ENCODE results near the gene DPP7.

Gene DPP7

DNA sequence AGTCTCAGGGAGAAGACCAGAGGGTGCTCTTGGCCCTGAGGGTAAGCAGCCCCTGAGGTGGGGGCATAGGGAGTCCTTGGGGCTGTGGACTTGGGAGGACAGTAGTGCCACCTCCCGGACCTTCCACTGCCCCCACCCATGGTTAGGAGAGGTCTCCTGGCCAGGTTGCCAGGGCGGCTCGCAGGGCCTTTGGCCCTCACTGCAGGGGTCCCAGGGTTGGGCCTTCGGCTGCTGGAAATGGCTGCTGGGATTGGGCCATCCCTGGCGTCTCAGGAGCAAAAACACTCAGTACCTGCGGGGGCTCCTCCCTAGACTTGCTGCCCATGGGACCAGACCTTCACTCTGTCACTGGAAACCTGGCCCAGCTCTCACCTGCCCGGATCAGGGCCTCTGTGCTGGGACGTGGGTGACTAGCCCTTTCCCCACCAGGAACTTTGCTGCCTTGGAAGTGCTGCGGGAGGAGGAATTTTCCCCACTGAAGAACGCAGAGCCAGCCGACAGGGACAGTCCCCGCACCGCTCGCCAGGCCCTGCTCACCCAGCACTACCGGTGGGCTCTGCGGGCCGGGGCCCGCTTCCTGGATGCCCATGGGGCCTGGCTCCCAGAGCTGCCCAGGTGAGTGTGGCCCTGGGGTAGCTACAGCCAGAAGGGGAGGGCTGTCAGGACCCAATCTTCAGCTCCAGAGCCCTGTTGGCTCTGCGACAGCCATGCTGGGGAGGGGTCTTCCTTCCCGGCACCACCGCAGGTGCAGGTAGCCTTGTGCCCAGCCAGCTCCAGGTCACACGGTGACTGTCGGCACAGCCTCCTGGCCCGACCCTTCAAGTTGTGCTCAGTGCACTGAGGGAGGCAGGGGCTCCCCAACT is 34.0 kb downstream of the DPP7 start:
- H3K9me3 Mint-ChIP-seq: no peaks in the 10 kb centered on the region
- no peak overlapping the region for H3K27ac Mint-ChIP-seq (ENCODE audit: low read depth)
- DNase-seq (ENCODE audit: low spot score in 2 of 2): no peak
- H3K4me1 Mint-ChIP-seq: peaks cover 1% of the 10 kb centered on the region
- no peak for ATAC-seq (replicated peaks; ENCODE audit: extremely low read depth, poor library complexity, severe bottlenecking)
- no peaks in the 10 kb centered on the region for H3K27me3 Mint-ChIP-seq
- peaks cover 11% of the 10 kb centered on the region for H3K36me3 Mint-ChIP-seq (ENCODE audit: insufficient read depth)
- no peak overlapping the region for H3K4me3 Mint-ChIP-seq

GRCh38 chr9:137079401-137079787 is 35.1 kb downstream of the DPP7 start:
- ATAC-seq (replicated peaks; ENCODE audit: extremely low read depth, poor library complexity, severe bottlenecking) (no peak), DNase-seq (ENCODE audit: low spot score in 2 of 2) (no peak)
- peaks cover 10% of the 10 kb centered on the region for H3K36me3 Mint-ChIP-seq (ENCODE audit: insufficient read depth)
- no peaks in the 10 kb centered on the region for H3K4me1 Mint-ChIP-seq
- no peak overlapping the region for H3K27ac Mint-ChIP-seq (ENCODE audit: low read depth)
- H3K4me3 Mint-ChIP-seq: peak overlapping the region; percentile 44
- H3K27me3 Mint-ChIP-seq: no peaks in the 10 kb centered on the region
- no peaks in the 10 kb centered on the region for H3K9me3 Mint-ChIP-seq

- Mint-ChIP-seq H3K27me3 (no peaks in the 10 kb centered on the region), H3K4me1 (no peaks in the 10 kb centered on the region), H3K9me3 (no peaks in the 10 kb centered on the region), H3K4me3 (peak overlapping the region; percentile 71), H3K27ac (ENCODE audit: low read depth) (no peak overlapping the region), H3K36me3 (ENCODE audit: insufficient read depth) (peaks cover 8% of the 10 kb centered on the region)
- ATAC-seq (replicated peaks; ENCODE audit: extremely low read depth, poor library complexity, severe bottlenecking) (no peak), DNase-seq (ENCODE audit: low spot score in 2 of 2) (no peak)
Measured at GRCh38 chr9:137078701-137079400, 35.7 kb downstream of the DPP7 start.

GRCh38 chr9:137077758-137078693 is 36.5 kb downstream of the DPP7 start:
- peaks cover 8% of the 10 kb centered on the region for H3K36me3 Mint-ChIP-seq (ENCODE audit: insufficient read depth)
- no peaks in the 10 kb centered on the region for H3K4me1 Mint-ChIP-seq
- no peak for DNase-seq (ENCODE audit: low spot score in 2 of 2)
- H3K27ac Mint-ChIP-seq (ENCODE audit: low read depth): no peak overlapping the region
- no peaks in the 10 kb centered on the region for H3K27me3 Mint-ChIP-seq
- H3K4me3 Mint-ChIP-seq: peak overlapping the region; percentile 71
- ATAC-seq (replicated peaks; ENCODE audit: extremely low read depth, poor library complexity, severe bottlenecking): peak; percentile 38
- no peaks in the 10 kb centered on the region for H3K9me3 Mint-ChIP-seq

DNA sequence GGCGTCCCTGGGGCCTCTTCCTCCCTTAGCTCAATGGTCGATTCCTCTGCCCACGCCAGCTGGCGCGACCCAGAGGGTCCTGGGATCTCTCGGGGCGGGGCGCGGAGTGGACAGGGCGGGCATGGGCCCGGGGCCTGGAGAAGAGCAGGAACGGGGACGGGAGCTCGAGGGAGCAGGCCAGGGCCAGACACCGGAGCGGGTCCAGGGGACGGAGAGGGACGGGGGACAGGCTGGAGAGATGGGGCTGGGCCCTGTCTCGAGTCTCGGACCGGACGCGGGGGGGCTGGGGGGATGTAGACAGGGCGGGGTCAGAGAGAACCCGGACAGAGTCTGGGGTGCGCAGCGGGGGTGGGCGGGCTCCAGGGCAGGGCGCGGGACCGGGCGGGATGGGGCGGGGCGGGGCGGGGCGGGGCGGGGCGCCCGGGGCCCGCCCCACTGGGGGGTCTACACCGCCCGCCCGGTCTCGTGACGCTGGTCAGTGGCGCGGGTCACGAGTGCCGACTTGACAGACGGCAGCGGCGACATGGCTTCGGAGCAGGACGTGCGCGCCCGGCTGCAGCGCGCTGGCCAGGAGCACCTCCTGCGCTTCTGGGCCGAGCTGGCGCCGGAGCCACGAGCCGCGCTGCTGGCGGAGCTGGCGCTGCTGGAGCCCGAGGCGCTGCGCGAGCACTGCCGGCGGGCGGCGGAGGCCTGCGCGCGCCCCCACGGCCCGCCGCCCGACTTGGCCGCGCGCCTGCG is 37.4 kb downstream of the DPP7 start, which contains the start of gene UAP1L1:
UAP1L1 (plus strand) TSS at position 508 of the 738 bp plus-strand sequence; CDS start at position 524, 16 bp downstream.
- H3K27ac Mint-ChIP-seq (ENCODE audit: low read depth): no peak within 1 kb of the TSS

DNA sequence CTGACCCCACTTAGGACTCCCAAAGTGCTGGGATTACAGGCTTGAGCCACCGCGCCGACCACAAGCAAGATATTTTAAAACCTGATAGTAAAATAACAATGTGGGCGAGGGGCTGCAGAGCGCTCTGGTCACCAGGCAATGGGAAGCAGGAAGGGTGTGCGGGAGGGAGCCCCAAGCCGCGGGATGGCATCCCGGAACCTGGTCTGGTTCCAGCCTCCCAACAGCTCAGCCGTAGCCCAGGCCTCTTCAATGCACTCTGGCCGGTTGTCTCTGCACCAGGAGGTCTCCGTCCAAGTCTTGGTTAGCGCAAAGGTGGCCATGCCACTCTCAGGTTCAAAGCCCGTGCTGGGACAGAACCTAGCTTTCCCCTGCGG is 37.9 kb downstream of the DPP7 start:
- Mint-ChIP-seq H3K36me3 (ENCODE audit: insufficient read depth) (peaks cover 8% of the 10 kb centered on the region), H3K4me1 (no peaks in the 10 kb centered on the region), H3K9me3 (no peaks in the 10 kb centered on the region), H3K4me3 (peak overlapping the region; percentile 58), H3K27ac (ENCODE audit: low read depth) (no peak overlapping the region), H3K27me3 (no peaks in the 10 kb centered on the region)
- DNase-seq (ENCODE audit: low spot score in 2 of 2): no peak
- no peak for ATAC-seq (replicated peaks; ENCODE audit: extremely low read depth, poor library complexity, severe bottlenecking)

More for the DNA sequence above, 37.4 kb downstream of the DPP7 start, which contains the start of gene UAP1L1:
- Mint-ChIP-seq H3K4me3 (peak within 1 kb of the TSS; percentile 71), H3K27me3 (no peaks in the 10 kb centered on the region), H3K36me3 (ENCODE audit: insufficient read depth) (peaks cover 8% of the 10 kb centered on the region), H3K4me1 (no peaks in the 10 kb centered on the region), H3K9me3 (no peaks in the 10 kb centered on the region)
- no peak for DNase-seq (ENCODE audit: low spot score in 2 of 2)
- ATAC-seq (replicated peaks; ENCODE audit: extremely low read depth, poor library complexity, severe bottlenecking): peak; percentile 75

DNA sequence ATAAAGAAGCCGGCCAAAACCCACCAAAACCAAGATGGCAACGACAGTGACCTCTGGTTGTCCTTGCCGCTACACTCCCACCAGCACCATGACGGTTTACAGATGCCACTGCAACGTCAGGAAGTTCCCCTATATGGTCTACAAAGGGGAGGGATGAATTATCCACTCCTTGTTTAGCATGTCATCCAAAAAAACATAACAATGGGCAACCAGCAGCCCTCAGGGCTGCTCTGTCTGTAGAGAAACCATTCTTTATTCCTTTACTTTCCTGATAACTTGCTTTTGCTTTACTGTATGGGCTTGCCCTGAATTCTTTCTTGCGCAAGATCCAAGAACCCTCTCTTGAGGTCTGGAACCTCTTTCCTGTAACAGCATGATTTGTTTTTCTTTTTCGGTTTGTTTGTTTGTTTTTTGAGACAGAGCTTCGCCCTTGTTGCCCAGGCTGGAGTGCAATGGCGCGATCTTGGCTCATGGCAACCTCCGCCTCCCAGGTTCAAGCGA is 39.2 kb downstream of the DPP7 start:
- Mint-ChIP-seq H3K9me3 (no peaks in the 10 kb centered on the region), H3K36me3 (ENCODE audit: insufficient read depth) (peaks cover 10% of the 10 kb centered on the region), H3K27ac (ENCODE audit: low read depth) (no peak overlapping the region), H3K4me1 (peaks cover 9% of the 10 kb centered on the region), H3K4me3 (no peak overlapping the region), H3K27me3 (no peaks in the 10 kb centered on the region)
- ATAC-seq (replicated peaks; ENCODE audit: extremely low read depth, poor library complexity, severe bottlenecking) (no peak), DNase-seq (ENCODE audit: low spot score in 2 of 2) (no peak)

DNA sequence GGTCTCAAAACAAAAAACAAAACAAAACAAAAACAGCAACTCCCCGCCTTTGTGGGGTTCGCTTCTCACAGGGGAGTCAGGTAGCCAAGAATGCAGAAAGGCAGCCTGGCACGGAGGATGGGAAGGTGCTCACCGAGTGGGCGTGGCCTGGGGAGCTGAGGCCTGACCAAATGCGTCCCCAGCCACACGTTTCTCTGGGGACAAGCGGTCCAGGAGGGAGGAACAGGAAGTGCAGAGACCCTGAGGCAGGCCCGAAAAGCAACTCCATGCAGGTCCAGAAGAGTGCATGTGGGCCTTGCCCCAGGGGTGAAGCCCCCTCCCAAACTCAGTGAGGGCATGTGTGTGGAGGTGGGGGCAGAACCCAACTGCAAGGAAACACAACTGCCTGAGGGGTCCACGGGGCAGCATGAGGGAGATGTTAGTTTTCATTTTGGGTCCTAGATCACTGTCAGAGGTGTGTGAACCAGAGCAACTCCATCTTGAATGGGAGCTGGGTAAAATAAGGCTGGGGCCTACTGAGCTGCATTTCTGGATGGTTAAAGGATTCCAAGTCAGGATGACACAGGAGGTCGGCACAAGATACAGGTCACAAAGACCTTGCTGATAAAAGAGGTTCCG is 39.8 kb downstream of the DPP7 start:
- no peak for ATAC-seq (replicated peaks; ENCODE audit: extremely low read depth, poor library complexity, severe bottlenecking)
- H3K27me3 Mint-ChIP-seq: no peaks in the 10 kb centered on the region
- H3K4me3 Mint-ChIP-seq: no peak overlapping the region
- peaks cover 10% of the 10 kb centered on the region for H3K36me3 Mint-ChIP-seq (ENCODE audit: insufficient read depth)
- no peak overlapping the region for H3K27ac Mint-ChIP-seq (ENCODE audit: low read depth)
- H3K9me3 Mint-ChIP-seq: no peaks in the 10 kb centered on the region
- H3K4me1 Mint-ChIP-seq: peaks cover 9% of the 10 kb centered on the region
- DNase-seq (ENCODE audit: low spot score in 2 of 2): no peak

- DNase-seq (ENCODE audit: low spot score in 2 of 2): no peak
- Mint-ChIP-seq H3K9me3 (no peaks in the 10 kb centered on the region), H3K27ac (ENCODE audit: low read depth) (no peak overlapping the region), H3K27me3 (no peaks in the 10 kb centered on the region), H3K36me3 (ENCODE audit: insufficient read depth) (peaks cover 7% of the 10 kb centered on the region), H3K4me1 (peaks cover 9% of the 10 kb centered on the region), H3K4me3 (no peak overlapping the region)
- ATAC-seq (replicated peaks; ENCODE audit: extremely low read depth, poor library complexity, severe bottlenecking): no peak
Measured at GRCh38 chr9:137073992-137074399, 40.5 kb downstream of the DPP7 start.

DNA sequence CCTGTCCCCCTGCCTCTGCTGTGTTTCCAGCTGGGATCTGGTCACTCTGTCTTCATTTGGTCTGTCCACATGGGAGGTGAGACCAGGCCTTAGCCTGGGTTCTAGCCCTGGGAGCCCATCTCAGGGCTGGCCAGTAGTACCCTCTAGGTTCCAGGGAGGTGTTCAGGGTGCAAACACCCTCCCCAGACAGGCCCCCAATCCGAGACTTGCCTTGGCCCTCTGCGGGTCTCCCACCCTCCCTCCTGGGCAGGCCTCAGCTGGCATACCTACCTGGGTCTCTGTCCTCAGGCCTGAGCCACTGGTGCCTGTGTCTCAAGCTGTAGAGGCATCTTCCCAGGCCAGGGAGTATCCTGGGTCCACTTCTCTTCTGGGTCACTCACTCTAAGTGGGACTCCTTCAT is 43.3 kb downstream of the DPP7 start:
- Mint-ChIP-seq H3K36me3 (ENCODE audit: insufficient read depth) (peaks cover 5% of the 10 kb centered on the region), H3K27me3 (no peaks in the 10 kb centered on the region), H3K9me3 (no peaks in the 10 kb centered on the region), H3K4me3 (peak overlapping the region; percentile 82), H3K4me1 (peaks cover 15% of the 10 kb centered on the region), H3K27ac (ENCODE audit: low read depth) (no peak overlapping the region)
- no peak for DNase-seq (ENCODE audit: low spot score in 2 of 2)
- no peak for ATAC-seq (replicated peaks; ENCODE audit: extremely low read depth, poor library complexity, severe bottlenecking)

GRCh38 chr9:137070906-137071275 is 43.6 kb downstream of the DPP7 start:
- H3K27ac Mint-ChIP-seq (ENCODE audit: low read depth): no peak overlapping the region
- ATAC-seq (replicated peaks; ENCODE audit: extremely low read depth, poor library complexity, severe bottlenecking): no peak
- H3K9me3 Mint-ChIP-seq: no peaks in the 10 kb centered on the region
- peak overlapping the region; percentile 82 for H3K4me3 Mint-ChIP-seq
- no peaks in the 10 kb centered on the region for H3K27me3 Mint-ChIP-seq
- peaks cover 15% of the 10 kb centered on the region for H3K4me1 Mint-ChIP-seq
- DNase-seq (ENCODE audit: low spot score in 2 of 2): no peak
- peaks cover 5% of the 10 kb centered on the region for H3K36me3 Mint-ChIP-seq (ENCODE audit: insufficient read depth)
